ENCODE measurements around the gene SNRPN. TPM values are rescaled to one million over a fixed set of nuclear protein-coding genes. Genes with fewer than 3 reads are reported as not detected.

Gene SNRPN
- total and polyA plus RNA-seq, 8 donors = 57.4 to 233 (median 94.9) TPM

DNA sequence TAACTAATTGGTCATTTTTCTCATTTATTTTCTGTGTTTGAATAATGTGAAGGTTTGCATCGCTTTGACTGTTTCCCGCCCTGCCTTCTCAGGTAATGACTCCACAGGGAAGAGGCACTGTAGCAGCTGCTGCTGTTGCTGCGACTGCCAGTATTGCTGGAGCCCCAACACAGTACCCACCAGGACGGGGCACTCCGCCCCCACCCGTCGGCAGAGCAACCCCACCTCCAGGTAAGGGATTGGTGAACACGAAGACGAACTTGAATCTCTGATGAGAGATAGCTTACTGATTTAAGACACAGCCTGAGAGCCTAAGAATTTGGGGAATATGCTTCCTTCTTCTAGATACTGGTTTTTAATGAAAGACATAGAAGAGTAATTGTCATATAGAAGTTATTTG, 22.9 kb downstream of the SNRPN start:
- no peak for DNase-seq
- WGBS, 5 donors = 85 to 94% (median 91%) methylated on average over 9 of the region's 9 CpGs
- no peak for TF ChIP-seq CTCF (IDR thresholded peaks at IDR 0.05)
- no peak for TF ChIP-seq POLR2A (IDR thresholded peaks at IDR 0.05)
- no peak for TF ChIP-seq EP300 (IDR thresholded peaks at IDR 0.05)
- TF ChIP-seq POLR2AphosphoS5 (IDR thresholded peaks at IDR 0.05) = no peak
- Histone ChIP-seq H3K27me3 (no peaks in the 10 kb centered on the region), H3K9me3 (peaks cover 0 to 97% (median 70%) of the 10 kb centered on the region in 4 donors), H3K36me3 (peaks cover 49 to 100% (median 99%) of the 10 kb centered on the region in 4 donors), H3K4me1 (no peaks in the 10 kb centered on the region), H3K27ac (no peak overlapping the region), H3K4me3 (no peak overlapping the region)
- intact Hi-C loops (cut with DNase I; ENCODE audit: low total_unique reads) = no loop called here

GRCh38 chr15:24985224-24985623, 30.4 kb downstream of the SNRPN start:
- Histone ChIP-seq H3K4me3 (no peak overlapping the region), H3K36me3 (peaks cover 28 to 98% (median 88%) of the 10 kb centered on the region in 4 donors), H3K27ac (no peak overlapping the region), H3K27me3 (no peaks in the 10 kb centered on the region), H3K4me1 (no peaks in the 10 kb centered on the region), H3K9me3 (peaks cover 6 to 85% (median 59%) of the 10 kb centered on the region in 4 donors)
- no peak for TF ChIP-seq EP300 (IDR thresholded peaks at IDR 0.05)
- DNase-seq = no peak
- intact Hi-C loops (cut with DNase I; ENCODE audit: low total_unique reads) = no loop called here
- WGBS, 5 donors = 79 to 92% (median 90%) methylated on average over 7 of the region's 7 CpGs

DNA sequence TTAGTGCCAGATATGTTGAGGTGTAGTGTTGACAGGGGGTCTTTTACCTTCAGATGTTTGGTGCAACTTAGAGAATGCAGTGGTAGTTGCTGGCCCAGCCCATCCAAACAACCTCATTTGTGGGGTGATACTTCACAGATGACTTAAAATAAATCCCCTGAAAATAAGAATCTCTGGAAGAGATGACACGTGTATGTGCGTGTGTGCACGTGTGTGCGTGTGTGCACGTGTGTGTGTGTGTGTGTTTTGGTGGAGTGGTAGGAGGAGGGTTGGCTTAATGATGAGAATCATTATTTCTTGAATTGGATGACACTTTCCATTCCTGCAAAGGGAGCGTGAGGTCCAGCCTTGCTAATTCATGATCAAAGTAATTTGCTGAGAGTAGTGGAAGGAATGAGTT, 31.9 kb downstream of the SNRPN start:
- intact Hi-C loops (cut with DNase I; ENCODE audit: low total_unique reads) = no loop called here

GRCh38 chr15:25019434-25019833, 64.6 kb downstream of the SNRPN start:
- peaks cover 0 to 61% (median 46%) of the 10 kb centered on the region in 4 donors for H3K36me3 ChIP-seq
- peaks cover 15 to 100% (median 84%) of the 10 kb centered on the region in 4 donors for H3K9me3 ChIP-seq
- no peak for DNase-seq
- no peak overlapping the region for H3K27ac ChIP-seq
- 53 to 73% (median 63%) methylated on average over 1 of the region's 1 CpG for WGBS, 5 donors
- TF ChIP-seq POLR2A (IDR thresholded peaks at IDR 0.05) (no peak), POLR2AphosphoS5 (IDR thresholded peaks at IDR 0.05) (no peak), EP300 (IDR thresholded peaks at IDR 0.05) (no peak), CTCF (IDR thresholded peaks at IDR 0.05) (no peak)
- H3K4me1 ChIP-seq = no peaks in the 10 kb centered on the region
- intact Hi-C loops (cut with DNase I; ENCODE audit: low total_unique reads) = no loop called here
- no peaks in the 10 kb centered on the region for H3K27me3 ChIP-seq
- no peak overlapping the region for H3K4me3 ChIP-seq

More for the DNA sequence above, 31.9 kb downstream of the SNRPN start:
- no peaks in the 10 kb centered on the region for H3K27me3 ChIP-seq
- H3K36me3 ChIP-seq = peaks cover 22 to 91% (median 77%) of the 10 kb centered on the region in 4 donors
- TF ChIP-seq EP300 (IDR thresholded peaks at IDR 0.05) (no peak), POLR2AphosphoS5 (IDR thresholded peaks at IDR 0.05) (no peak), POLR2A (IDR thresholded peaks at IDR 0.05) (no peak), CTCF (IDR thresholded peaks at IDR 0.05) (no peak)
- no peak for DNase-seq
- H3K9me3 ChIP-seq = peaks cover 6 to 83% (median 57%) of the 10 kb centered on the region in 4 donors
- H3K27ac ChIP-seq = no peak overlapping the region
- WGBS, 5 donors = 79 to 90% (median 86%) methylated on average over 6 of the region's 6 CpGs
- no peak overlapping the region for H3K4me3 ChIP-seq
- H3K4me1 ChIP-seq = no peaks in the 10 kb centered on the region

DNA sequence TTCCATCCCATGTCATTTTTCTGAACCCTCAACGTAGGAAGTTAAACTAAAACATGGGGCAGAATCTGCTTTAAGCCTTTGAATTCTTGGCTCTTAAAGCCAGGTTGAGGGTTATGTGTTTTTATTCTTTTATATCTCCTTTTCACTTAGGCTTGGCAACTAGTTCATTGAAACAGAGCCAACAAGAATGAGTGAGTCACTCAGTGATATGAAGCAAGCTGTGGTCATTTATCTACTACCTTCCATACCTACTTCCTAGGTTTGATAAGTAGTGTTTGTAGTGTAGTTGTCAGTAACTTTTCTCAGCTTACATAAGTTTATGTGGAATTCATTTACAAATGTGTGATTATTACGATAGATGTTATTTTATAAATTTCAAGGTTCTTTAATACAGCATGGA, 67.4 kb downstream of the SNRPN start:
- H3K27me3 ChIP-seq = no peaks in the 10 kb centered on the region
- no peak overlapping the region for H3K27ac ChIP-seq
- peaks cover 10 to 100% (median 85%) of the 10 kb centered on the region in 4 donors for H3K9me3 ChIP-seq
- H3K4me3 ChIP-seq = no peak overlapping the region
- TF ChIP-seq CTCF (IDR thresholded peaks at IDR 0.05) (no peak), POLR2A (IDR thresholded peaks at IDR 0.05) (no peak), POLR2AphosphoS5 (IDR thresholded peaks at IDR 0.05) (no peak), EP300 (IDR thresholded peaks at IDR 0.05) (no peak)
- intact Hi-C loops (cut with DNase I; ENCODE audit: low total_unique reads) = no loop called here
- peak in 1 of 2 donors; percentile 7 for DNase-seq
- WGBS, 5 donors = 58 to 74% (median 62%) methylated on average over 2 of the region's 2 CpGs
- no peaks in the 10 kb centered on the region for H3K4me1 ChIP-seq
- H3K36me3 ChIP-seq = peaks cover 0 to 89% (median 56%) of the 10 kb centered on the region in 4 donors

Data from stomach (tissue), 9 donors.